GM23338 (cell line): ENCODE measurements around the gene KANK4. TPM values are rescaled to one million over a fixed set of nuclear protein-coding genes. Genes with fewer than 3 reads are reported as not detected.

Experiments
- ATAC-seq: fragments of 200-7000 bp; cut with Tn5 transposase; 3 replicates; pipeline ENCODE4 v1.9.1; 2020
- DNase-seq: peaks from one replicate; pipeline ENCODE4 v3.0.0-alpha.2; 2015; ENCODE audit warnings: low spot score
- H2AFZ ChIP-seq: fragments of 200-600 bp; sonication (generic); 2 replicates; pipeline ENCODE4 v1.8.0; 2016; ENCODE audit warnings: antibody characterized with exemption, mild to moderate bottlenecking, moderate library complexity
- H3F3A ChIP-seq: fragments of 200-600 bp; sonication (generic); replicated peaks from 2 replicates; pipeline ENCODE4 v1.8.0; 2017; ENCODE audit warnings: antibody characterized with exemption, mixed run types, low read depth
- H3K27ac ChIP-seq: fragments of 200-600 bp; sonication (generic); 2 replicates; pipeline ENCODE4 v1.6.1; 2016; ENCODE audit warnings: low read depth
- H3K27me3 ChIP-seq: fragments of 200-600 bp; sonication (generic); 2 replicates; pipeline ENCODE4 v1.8.0; 2016; ENCODE audit warnings: mild to moderate bottlenecking, mixed run types, moderate library complexity; ENCODE audit not compliant: insufficient read depth
- H3K36me3 ChIP-seq: fragments of 200-600 bp; sonication (generic); 2 replicates; pipeline ENCODE4 v1.8.0; 2016; ENCODE audit warnings: mild to moderate bottlenecking; ENCODE audit not compliant: insufficient read depth
- H3K4me1 ChIP-seq: fragments of 200-600 bp; sonication (generic); 2 replicates; pipeline ENCODE4 v1.8.0; 2016; ENCODE audit warnings: mild to moderate bottlenecking, moderate library complexity; ENCODE audit not compliant: insufficient read depth
- H3K4me2 ChIP-seq: fragments of 200-600 bp; sonication (generic); 2 replicates; pipeline ENCODE4 v1.7.1; 2017; ENCODE audit warnings: mixed run types
- H3K4me3 ChIP-seq: fragments of 200-600 bp; sonication (generic); 2 replicates; pipeline ENCODE4 v1.6.1; 2016; ENCODE audit warnings: mixed run types
- H3K79me2 ChIP-seq: fragments of 200-600 bp; sonication (generic); replicated peaks from 2 replicates; pipeline ENCODE4 v1.8.0; 2017; ENCODE audit warnings: mild to moderate bottlenecking; ENCODE audit not compliant: insufficient read depth
- H3K9me2 ChIP-seq: fragments of 200-600 bp; sonication (generic); 2 replicates; pipeline ENCODE4 v1.8.0; 2017; ENCODE audit not compliant: insufficient read depth
- H4K20me1 ChIP-seq: fragments of 200-600 bp; sonication (generic); replicated peaks from 2 replicates; pipeline ENCODE4 v1.8.0; 2017; ENCODE audit warnings: mild to moderate bottlenecking; ENCODE audit not compliant: insufficient read depth
- H3K27ac Mint-ChIP-seq: 2 replicates; pipeline ENCODE4 v1.8.0; 2020; ENCODE audit warnings: inconsistent platforms, mild to moderate bottlenecking, moderate library complexity, mixed read lengths
- H3K27me3 Mint-ChIP-seq: 3 replicates; pipeline ENCODE4 v1.8.0; 2022; ENCODE audit warnings: low read depth, mild to moderate bottlenecking, moderate library complexity, mixed read lengths, inconsistent platforms; ENCODE audit not compliant: insufficient read depth, poor library complexity
- H3K36me3 Mint-ChIP-seq: 3 replicates; pipeline ENCODE4 v1.8.0; 2021; ENCODE audit warnings: low read depth, mild to moderate bottlenecking, inconsistent platforms, moderate library complexity, mixed read lengths
- H3K4me1 Mint-ChIP-seq: 3 replicates; pipeline ENCODE4 v1.8.0; 2020; ENCODE audit warnings: mild to moderate bottlenecking, inconsistent platforms, mixed read lengths
- H3K4me3 Mint-ChIP-seq: 3 replicates; pipeline ENCODE4 v1.8.0; 2021; ENCODE audit warnings: moderate library complexity, mild to moderate bottlenecking, inconsistent platforms, mixed read lengths
- H3K9me3 Mint-ChIP-seq: 3 replicates; pipeline ENCODE4 v1.8.0; 2020; ENCODE audit warnings: moderate library complexity, mild to moderate bottlenecking, inconsistent platforms, mixed read lengths
- CREB1 ChIP-seq: fragments of 250-450 bp; sonication (Bioruptor Pico); IDR thresholded peaks from 2 replicates; pipeline ENCODE4 v1.5.0; 2020; ENCODE audit warnings: low read depth, mild to moderate bottlenecking, moderate library complexity
- EZH2 ChIP-seq: fragments of 200-600 bp; sonication (generic); IDR thresholded peaks from one replicate; pipeline ENCODE4 v1.8.0; 2017; ENCODE audit warnings: antibody characterized with exemption, mild to moderate bottlenecking, low read depth; ENCODE audit not compliant: unreplicated experiment
- EZH2phosphoT487 ChIP-seq: fragments of 200-600 bp; sonication (generic); IDR thresholded peaks from one replicate; pipeline ENCODE4 v1.8.1; 2018; ENCODE audit warnings: antibody characterized with exemption; ENCODE audit not compliant: unreplicated experiment
- POLR2AphosphoS5 ChIP-seq: IDR thresholded peaks from 2 replicates; pipeline ENCODE4 v1.6.1; 2016; ENCODE audit warnings: antibody characterized with exemption, low read depth
- polyA plus RNA-seq: library from polyadenylated mRNA; unstranded; fragments of >200 nt; fragmentation: Nextera tagmentation; extraction: Ambion mirVana; gene quantifications from 2 replicates; pipeline ENCODE4 v1.2.1, GENCODE V29; 2016
- total RNA-seq: library from RNA; depleted of rRNA; stranded (reverse); fragments of >200 nt; shearing (Covaris generic); gene quantifications from 2 replicates; pipeline ENCODE4 v1.2.3, GENCODE V29; 2014
- TF ChIP-seq, protein P1 (sequence below): IDR thresholded peaks from one replicate; pipeline ENCODE4 v1.6.1; 2018; ENCODE audit warnings: antibody characterized with exemption; ENCODE audit not compliant: unreplicated experiment
- TF ChIP-seq, protein P2 (sequence below): IDR thresholded peaks from 2 replicates; pipeline ENCODE4 v1.6.1; 2016; ENCODE audit warnings: antibody characterized with exemption

KANK4 gene
- total and polyA plus RNA-seq, 2 experiments from 2014 or later: 0.31 to 0.42 TPM

DNA sequence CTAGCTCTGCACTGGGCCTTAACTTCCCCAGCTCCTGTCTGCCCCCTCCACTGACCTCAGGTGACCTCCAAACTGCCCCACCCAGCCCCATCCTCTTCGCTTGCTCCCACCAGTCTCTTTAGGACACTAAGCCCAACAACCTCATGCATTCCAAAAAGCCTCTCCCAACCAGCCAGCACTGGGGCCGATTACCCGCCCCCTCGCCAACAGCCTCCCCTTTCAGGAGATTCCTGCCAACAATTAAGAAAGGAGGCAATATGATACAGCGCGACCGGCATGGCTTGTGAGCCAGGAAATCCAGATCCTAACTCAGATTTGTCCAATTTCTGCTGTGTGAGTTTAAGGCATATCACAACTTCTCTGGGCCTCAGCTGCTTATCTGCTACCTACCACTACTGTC is 14.7 kb downstream of the KANK4 start:
- ATAC-seq: no peak
- TF ChIP-seq EZH2phosphoT487 (no peak), POLR2AphosphoS5 (no peak)
- TF ChIP-seq, protein P1, sequence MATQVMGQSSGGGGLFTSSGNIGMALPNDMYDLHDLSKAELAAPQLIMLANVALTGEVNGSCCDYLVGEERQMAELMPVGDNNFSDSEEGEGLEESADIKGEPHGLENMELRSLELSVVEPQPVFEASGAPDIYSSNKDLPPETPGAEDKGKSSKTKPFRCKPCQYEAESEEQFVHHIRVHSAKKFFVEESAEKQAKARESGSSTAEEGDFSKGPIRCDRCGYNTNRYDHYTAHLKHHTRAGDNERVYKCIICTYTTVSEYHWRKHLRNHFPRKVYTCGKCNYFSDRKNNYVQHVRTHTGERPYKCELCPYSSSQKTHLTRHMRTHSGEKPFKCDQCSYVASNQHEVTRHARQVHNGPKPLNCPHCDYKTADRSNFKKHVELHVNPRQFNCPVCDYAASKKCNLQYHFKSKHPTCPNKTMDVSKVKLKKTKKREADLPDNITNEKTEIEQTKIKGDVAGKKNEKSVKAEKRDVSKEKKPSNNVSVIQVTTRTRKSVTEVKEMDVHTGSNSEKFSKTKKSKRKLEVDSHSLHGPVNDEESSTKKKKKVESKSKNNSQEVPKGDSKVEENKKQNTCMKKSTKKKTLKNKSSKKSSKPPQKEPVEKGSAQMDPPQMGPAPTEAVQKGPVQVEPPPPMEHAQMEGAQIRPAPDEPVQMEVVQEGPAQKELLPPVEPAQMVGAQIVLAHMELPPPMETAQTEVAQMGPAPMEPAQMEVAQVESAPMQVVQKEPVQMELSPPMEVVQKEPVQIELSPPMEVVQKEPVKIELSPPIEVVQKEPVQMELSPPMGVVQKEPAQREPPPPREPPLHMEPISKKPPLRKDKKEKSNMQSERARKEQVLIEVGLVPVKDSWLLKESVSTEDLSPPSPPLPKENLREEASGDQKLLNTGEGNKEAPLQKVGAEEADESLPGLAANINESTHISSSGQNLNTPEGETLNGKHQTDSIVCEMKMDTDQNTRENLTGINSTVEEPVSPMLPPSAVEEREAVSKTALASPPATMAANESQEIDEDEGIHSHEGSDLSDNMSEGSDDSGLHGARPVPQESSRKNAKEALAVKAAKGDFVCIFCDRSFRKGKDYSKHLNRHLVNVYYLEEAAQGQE: no peak
- Histone ChIP-seq H3F3A (no peaks in the 10 kb centered on the region), H3K36me3 (no peaks in the 10 kb centered on the region), H2AFZ (no peak overlapping the region), H3K27ac (no peak overlapping the region), H3K79me2 (no peaks in the 10 kb centered on the region), H3K4me2 (no peak overlapping the region), H3K9me2 (no peaks in the 10 kb centered on the region; the same call in 1 of the 2 replicates), H4K20me1 (no peaks in the 10 kb centered on the region), H3K27me3 (peaks cover 5% of the 10 kb centered on the region; the same call in 1 of the 2 replicates), H3K4me1 (no peaks in the 10 kb centered on the region), H3K4me3 (no peak overlapping the region)
- no peak for DNase-seq
- Mint-ChIP-seq H3K4me1 (no peaks in the 10 kb centered on the region; the same call in 1 of the 3 replicates), H3K36me3 (no peaks in the 10 kb centered on the region), H3K27ac (no peak overlapping the region), H3K4me3 (no peak overlapping the region), H3K9me3 (no peaks in the 10 kb centered on the region), H3K27me3 (no peaks in the 10 kb centered on the region)

DNA sequence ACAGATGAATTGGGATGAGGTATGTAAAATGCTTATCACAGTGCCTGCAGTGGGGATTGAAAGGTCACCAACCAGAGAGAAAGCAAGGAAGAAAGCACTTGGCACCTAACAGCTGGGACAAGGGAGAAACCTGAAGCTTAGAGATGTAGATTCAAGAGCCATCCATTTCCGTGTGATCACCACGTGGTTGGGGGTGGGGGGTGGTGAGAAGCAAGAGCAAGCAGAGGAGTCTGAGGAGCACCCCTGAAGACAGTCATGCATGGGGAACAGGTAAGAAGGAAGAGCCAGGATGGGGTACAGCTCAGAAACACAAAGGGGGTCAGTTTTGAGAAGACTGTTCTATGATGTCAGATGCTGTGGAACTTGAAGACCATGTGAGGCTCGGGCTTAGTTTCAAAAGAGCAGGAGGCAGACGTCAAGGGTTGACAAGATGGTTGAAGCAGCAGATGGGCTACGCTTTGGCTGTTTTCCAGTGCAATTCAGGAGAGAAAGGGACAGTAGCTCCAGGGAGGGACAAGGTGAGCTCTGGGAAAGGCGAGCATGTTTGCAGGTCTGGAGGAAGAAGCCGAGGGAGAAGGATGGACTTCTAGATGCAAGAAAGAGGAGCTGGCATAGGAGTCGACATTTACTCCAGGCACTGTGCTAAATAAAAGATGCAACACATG is 17.4 kb downstream of the KANK4 start:
- no peaks in the 10 kb centered on the region for H3K79me2 ChIP-seq
- peak; percentile 41; the same call in 2 of the 3 replicates for ATAC-seq
- TF ChIP-seq, protein P1: no peak
- no peak for TF ChIP-seq CREB1 (CRISPR knock-in tag)
- no peak for TF ChIP-seq EZH2
- TF ChIP-seq, protein P2, sequence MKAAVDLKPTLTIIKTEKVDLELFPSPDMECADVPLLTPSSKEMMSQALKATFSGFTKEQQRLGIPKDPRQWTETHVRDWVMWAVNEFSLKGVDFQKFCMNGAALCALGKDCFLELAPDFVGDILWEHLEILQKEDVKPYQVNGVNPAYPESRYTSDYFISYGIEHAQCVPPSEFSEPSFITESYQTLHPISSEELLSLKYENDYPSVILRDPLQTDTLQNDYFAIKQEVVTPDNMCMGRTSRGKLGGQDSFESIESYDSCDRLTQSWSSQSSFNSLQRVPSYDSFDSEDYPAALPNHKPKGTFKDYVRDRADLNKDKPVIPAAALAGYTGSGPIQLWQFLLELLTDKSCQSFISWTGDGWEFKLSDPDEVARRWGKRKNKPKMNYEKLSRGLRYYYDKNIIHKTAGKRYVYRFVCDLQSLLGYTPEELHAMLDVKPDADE: no peak

More for the DNA sequence above, 17.4 kb downstream of the KANK4 start:
- Histone ChIP-seq H4K20me1 (no peaks in the 10 kb centered on the region), H3K27ac (no peak overlapping the region), H3K36me3 (no peaks in the 10 kb centered on the region), H3K9me2 (no peaks in the 10 kb centered on the region; the same call in 1 of the 2 replicates), H3K4me2 (no peak overlapping the region), H3K27me3 (peaks cover 5% of the 10 kb centered on the region; the same call in 1 of the 2 replicates), H3K4me1 (no peaks in the 10 kb centered on the region; the same call in none of the 2 replicates), H3F3A (no peaks in the 10 kb centered on the region), H2AFZ (peak overlapping the region; percentile 86; the same call in 1 of the 2 replicates), H3K4me3 (no peak overlapping the region)
- DNase-seq: no peak
- H3K27me3 Mint-ChIP-seq: no peaks in the 10 kb centered on the region
- no peak overlapping the region for H3K27ac Mint-ChIP-seq
- peaks cover 2% of the 10 kb centered on the region for H3K4me1 Mint-ChIP-seq
- H3K9me3 Mint-ChIP-seq: no peaks in the 10 kb centered on the region
- no peak overlapping the region for H3K4me3 Mint-ChIP-seq
- H3K36me3 Mint-ChIP-seq: no peaks in the 10 kb centered on the region
